Activated CD4-positive, alpha-beta T cell treated with anti-CD3 and anti-CD28 coated beads for 36 hours (primary cell): ENCODE measurements around the gene RASAL3. TPM values are rescaled to one million over a fixed set of nuclear protein-coding genes. Genes with fewer than 3 reads are reported as not detected.

Experiments
- ATAC-seq: fragments of 200-7000 bp; cut with Tn5 transposase; one replicate; pipeline ENCODE4 v1.10.0; 2021; ENCODE audit warnings: mild to moderate bottlenecking, moderate library complexity
- CTCF ChIA-PET: fragments of 350-600 bp; sonication (Branson Sonifier 250); formaldehyde crosslinking; loops from one replicate; lab custom pipeline; 2021; ENCODE audit warnings: antibody characterized with exemption; lab: Charles Lee
- POLR2A ChIA-PET: fragments of 350-600 bp; sonication (Branson Sonifier 250); formaldehyde crosslinking; loops from one replicate; lab custom pipeline; 2021; ENCODE audit warnings: antibody characterized with exemption, inconsistent platforms; lab: Charles Lee
- DNase-seq: peaks from one replicate; pipeline ENCODE4 v3.0.0-alpha.2; 2020
- H3K27ac Mint-ChIP-seq: one replicate; pipeline ENCODE4 v1.8.0; 2021; ENCODE audit warnings: mixed read lengths
- H3K27me3 Mint-ChIP-seq: one replicate; pipeline ENCODE4 v1.8.0; 2021; ENCODE audit warnings: mixed read lengths
- H3K36me3 Mint-ChIP-seq: one replicate; pipeline ENCODE4 v1.8.0; 2021; ENCODE audit warnings: low read depth, mixed read lengths
- H3K4me1 Mint-ChIP-seq: one replicate; pipeline ENCODE4 v1.8.0; 2021; ENCODE audit warnings: mixed read lengths
- H3K4me3 Mint-ChIP-seq: one replicate; pipeline ENCODE4 v1.8.0; 2021; ENCODE audit warnings: mild to moderate bottlenecking, moderate library complexity, mixed read lengths
- H3K9me3 Mint-ChIP-seq: one replicate; pipeline ENCODE4 v1.8.0; 2021; ENCODE audit warnings: low read depth, mixed read lengths
- intact Hi-C, 2 experiments: fragments of 100-400 bp; cut with DNase I in 1 of 2; cut with micrococcal nuclease in 1 of 2; formaldehyde crosslinking; loops; one replicate each; pipeline versions ENCODE4 v1.14.2 to v1.15.1; 2022 to 2024; cut with DNase I, micrococcal nuclease
- total RNA-seq, 2 experiments: library from RNA; stranded (reverse); gene quantifications; one replicate each; pipeline ENCODE4 v1.2.3, GENCODE V29; 2021

Gene RASAL3
- total RNA-seq, 2 experiments from 2014 or later = 80.7 to 97.7 TPM

DNA sequence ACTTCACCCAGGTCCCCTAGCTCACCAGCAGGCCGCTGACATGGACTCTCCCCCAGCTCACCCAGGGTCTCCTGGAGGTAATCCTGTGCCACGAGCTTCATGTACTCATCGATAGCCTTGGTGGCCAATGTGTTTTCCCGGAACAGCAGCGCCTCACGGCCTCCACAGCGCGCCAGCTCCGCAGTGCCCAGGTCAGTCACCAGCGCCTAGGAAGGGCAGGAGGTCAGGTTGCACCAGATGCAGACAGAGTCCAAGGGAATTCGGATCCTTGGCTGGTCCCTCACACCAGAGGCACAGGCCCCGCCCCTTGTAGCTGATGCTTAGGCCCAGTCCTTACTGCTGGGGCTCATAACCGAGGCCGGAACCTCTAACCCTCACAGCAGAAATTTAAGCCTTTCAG lies 7.9 kb downstream of the RASAL3 start:
- Mint-ChIP-seq H3K4me3 (no peak overlapping the region), H3K4me1 (peaks cover 6% of the 10 kb centered on the region), H3K27ac (no peak overlapping the region), H3K36me3 (peaks cover 66% of the 10 kb centered on the region), H3K9me3 (no peaks in the 10 kb centered on the region), H3K27me3 (no peaks in the 10 kb centered on the region)
- ChIA-PET CTCF (interaction anchor here (1.1 kb wide), 1 partner anchor 99 kb away, joined by 5 read pairs; no protein-coding TSS in a partner anchor), POLR2A (interaction anchor here (0.7 kb wide), 1 partner anchor 38 kb away, joined by 3 read pairs; the partner anchor contains the start of gene AKAP8L)
- intact Hi-C loops = no loop called here
- ATAC-seq (no peak), DNase-seq (no peak)

DNA sequence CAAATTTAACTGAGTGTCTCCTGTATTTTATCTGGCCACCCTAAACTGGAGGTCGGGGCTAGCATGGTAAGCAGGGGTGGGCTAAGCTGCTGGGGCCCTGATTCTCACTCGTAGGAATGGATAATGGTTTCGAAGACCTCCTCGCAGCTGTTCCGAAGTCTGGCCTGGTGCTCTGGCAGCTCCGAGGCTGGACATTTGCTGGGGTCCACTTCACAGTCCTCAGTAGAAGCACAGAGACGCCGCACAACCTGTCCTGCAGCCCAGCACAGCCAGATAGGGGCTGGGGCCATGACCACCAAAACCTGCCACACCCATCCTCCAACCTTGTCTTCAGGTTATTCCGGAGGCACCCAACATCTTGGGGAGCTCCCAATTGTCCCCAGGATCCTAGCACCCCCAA lies 8.3 kb downstream of the RASAL3 start:
- no peak overlapping the region for H3K27ac Mint-ChIP-seq
- POLR2A ChIA-PET = no interaction called here

DNA sequence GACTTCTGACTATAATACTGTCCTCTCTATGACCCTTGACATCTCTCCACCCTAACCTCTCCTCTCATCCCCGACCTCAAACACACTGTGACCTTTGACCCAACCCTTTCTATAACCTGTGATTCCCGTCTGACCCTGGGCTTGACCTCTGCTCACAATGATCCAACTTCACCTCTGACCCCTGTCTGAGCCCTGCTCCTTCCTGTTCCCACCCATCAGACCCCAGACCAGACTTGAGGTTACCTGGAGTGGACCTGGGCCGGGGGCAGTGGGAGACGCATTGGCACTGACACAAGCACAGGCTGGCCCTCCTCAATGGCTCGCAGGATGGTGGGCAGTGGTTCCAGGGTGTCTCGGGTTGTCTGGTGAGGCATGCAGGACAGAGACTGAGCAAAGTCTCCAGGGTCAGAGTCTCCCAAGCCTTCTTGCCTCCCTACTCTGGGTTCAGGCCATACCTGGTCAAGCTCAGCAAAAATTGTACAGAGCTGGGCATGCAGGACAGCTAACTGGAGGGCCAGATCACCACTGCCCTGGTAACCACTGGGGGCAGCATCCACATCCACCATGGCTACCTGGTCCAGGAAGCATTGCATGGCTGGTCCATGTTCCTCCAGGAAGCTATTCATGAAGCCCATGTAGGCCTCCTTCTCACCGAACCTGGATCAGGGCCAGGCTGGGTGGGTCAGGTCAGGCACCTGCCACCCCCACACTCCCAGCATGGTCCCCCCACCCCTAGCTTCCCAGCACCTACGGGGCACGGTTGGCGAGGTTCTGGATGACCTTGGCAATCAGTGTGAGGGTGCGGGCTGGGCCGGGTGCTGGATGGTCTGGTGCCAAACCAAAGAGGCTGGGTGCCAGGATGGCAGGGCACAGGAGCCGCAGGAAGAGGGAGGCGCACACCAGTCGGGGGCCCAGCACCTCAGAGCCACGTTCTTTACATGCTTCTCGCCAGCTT lies 10.2 kb downstream of the RASAL3 start:
- peaks cover 11% of the 10 kb centered on the region for H3K4me1 Mint-ChIP-seq
- H3K9me3 Mint-ChIP-seq = no peaks in the 10 kb centered on the region
- H3K4me3 Mint-ChIP-seq = no peak overlapping the region
- CTCF ChIA-PET = interaction anchor here (0.5 kb wide), 1 partner anchor 1047 kb away, joined by 3 read pairs; no protein-coding TSS in a partner anchor
- no peak overlapping the region for H3K27ac Mint-ChIP-seq
- H3K27me3 Mint-ChIP-seq = no peaks in the 10 kb centered on the region
- DNase-seq (no peak), ATAC-seq (no peak)
- POLR2A ChIA-PET = interaction anchor here (0.6 to 1.0 kb wide), 3 partner anchors 9 to 654 kb away, joined by 3 to 4 read pairs (median 3); no protein-coding TSS in a partner anchor
- H3K36me3 Mint-ChIP-seq = peaks cover 61% of the 10 kb centered on the region
- intact Hi-C loops = no loop called here

More for the DNA sequence above, 8.3 kb downstream of the RASAL3 start:
- peaks cover 68% of the 10 kb centered on the region for H3K36me3 Mint-ChIP-seq
- ATAC-seq (no peak), DNase-seq (no peak)
- CTCF ChIA-PET = interaction anchor here (1.1 kb wide), 1 partner anchor 100 kb away, joined by 5 read pairs; no protein-coding TSS in a partner anchor
- intact Hi-C loops = no loop called here
- no peak overlapping the region for H3K4me3 Mint-ChIP-seq
- no peaks in the 10 kb centered on the region for H3K9me3 Mint-ChIP-seq
- H3K27me3 Mint-ChIP-seq = no peaks in the 10 kb centered on the region
- peaks cover 8% of the 10 kb centered on the region for H3K4me1 Mint-ChIP-seq

DNA sequence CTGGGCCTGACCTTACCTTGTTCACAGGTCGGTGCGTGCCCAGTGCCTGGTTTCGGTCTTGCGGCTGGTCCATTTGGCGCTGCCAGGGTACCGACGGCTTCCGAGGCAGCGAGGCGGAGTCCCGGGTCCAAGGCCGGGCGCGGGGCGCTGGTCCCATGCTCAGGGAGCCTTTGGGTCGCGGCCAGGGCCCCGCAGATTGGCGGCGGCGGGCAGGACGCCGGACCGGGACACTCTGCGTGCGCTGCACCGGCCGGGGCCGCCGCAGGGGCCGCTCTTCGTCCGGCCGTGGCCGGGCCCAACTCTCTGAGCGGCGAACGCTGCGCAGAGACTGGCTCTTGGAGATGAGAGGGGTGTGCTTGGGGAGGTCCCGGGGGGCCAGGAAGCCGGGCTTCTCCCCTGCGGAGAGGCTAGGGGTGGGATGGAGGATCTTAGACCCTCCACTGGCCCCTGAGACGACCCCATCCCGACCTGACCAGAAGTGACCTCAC lies 11.2 kb downstream of the RASAL3 start:
- POLR2A ChIA-PET = interaction anchor here (0.6 to 1.0 kb wide), 2 partner anchors 10 to 103 kb away, joined by 3 to 4 read pairs; no protein-coding TSS in a partner anchor
- intact Hi-C loops = no loop called here
- H3K9me3 Mint-ChIP-seq = no peaks in the 10 kb centered on the region
- peaks cover 56% of the 10 kb centered on the region for H3K36me3 Mint-ChIP-seq
- H3K27me3 Mint-ChIP-seq = no peaks in the 10 kb centered on the region
- H3K4me1 Mint-ChIP-seq = peaks cover 17% of the 10 kb centered on the region
- CTCF ChIA-PET = no interaction called here
- H3K4me3 Mint-ChIP-seq = no peak overlapping the region
- no peak overlapping the region for H3K27ac Mint-ChIP-seq
- ATAC-seq (no peak), DNase-seq (no peak)

DNA sequence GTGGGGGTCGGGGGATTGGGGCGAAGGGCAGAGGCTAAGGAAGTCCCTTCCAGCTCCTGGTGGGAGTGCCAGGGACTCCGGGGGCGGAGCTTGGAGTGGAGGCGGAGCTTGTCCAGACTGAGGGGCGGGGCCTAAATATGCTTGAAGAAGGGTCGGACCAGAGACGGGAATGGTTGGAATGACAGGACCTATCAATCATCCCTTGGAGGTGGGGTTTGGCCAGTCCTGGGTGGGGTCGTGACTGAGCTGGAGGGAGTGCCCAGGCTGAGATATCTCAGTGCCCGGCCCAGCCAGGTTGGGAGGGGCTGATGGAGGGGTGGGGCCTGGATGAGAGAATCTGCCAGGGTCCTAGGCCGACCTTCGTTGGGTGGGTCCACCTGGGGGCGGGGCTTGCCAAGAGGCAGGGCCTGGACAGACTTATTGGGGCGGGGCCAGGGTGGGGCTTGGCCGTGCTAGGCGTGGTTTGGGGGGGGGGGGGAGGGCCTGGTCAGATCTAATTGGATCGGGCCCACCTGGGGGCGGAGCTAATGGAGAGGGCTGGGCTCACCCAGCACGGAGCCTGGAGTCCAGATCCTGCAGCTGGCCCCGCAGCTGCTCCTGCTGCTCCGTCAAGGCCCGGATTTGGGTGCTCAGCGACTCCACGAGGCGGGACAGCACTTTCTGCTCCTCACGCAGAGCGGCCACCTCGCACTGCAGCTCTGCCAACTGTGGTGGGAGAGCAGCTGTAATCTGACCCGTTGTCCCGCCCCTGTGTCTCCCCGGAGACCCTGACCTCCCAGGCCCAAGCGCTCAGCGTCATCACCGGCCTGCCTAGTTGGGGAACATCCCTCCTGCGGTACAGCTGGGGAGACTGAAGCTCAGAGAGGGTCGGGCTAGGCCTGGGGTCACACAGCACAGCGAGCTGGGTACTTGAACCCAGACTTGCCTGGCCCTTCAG lies 12.0 kb downstream of the RASAL3 start:
- intact Hi-C loops = no loop called here
- Mint-ChIP-seq H3K27ac (no peak overlapping the region), H3K36me3 (peaks cover 51% of the 10 kb centered on the region), H3K4me3 (no peak overlapping the region), H3K4me1 (peaks cover 17% of the 10 kb centered on the region), H3K27me3 (no peaks in the 10 kb centered on the region), H3K9me3 (no peaks in the 10 kb centered on the region)
- CTCF ChIA-PET = interaction anchor here (0.5 to 3.0 kb wide), 6 partner anchors 8 to 680 kb away, joined by 3 to 15 read pairs (median 3); partner anchors contain the start of gene AKAP8L
- ATAC-seq = no peak
- POLR2A ChIA-PET = interaction anchor here (0.5 to 0.7 kb wide), 2 partner anchors 8 to 11 kb away, joined by 3 to 5 read pairs; no protein-coding TSS in a partner anchor
- DNase-seq = peak; percentile 49

DNA sequence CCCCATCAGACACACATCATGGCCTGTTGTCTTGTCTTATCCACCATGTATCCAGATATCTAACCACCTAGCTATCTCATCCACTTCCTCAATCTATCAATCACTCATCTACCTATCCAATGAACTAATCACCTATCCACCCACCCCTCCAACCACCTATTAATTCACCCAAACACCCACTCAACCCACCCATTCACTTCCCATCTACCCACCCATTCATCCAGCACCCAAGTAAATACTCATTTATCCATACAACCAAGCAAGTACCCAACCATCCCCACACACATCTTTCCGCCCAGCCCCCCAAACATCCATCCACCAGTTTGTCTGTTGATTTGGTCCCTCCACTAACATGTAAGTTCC lies 13.8 kb downstream of the RASAL3 start:
- H3K27me3 Mint-ChIP-seq = no peaks in the 10 kb centered on the region
- H3K36me3 Mint-ChIP-seq = peaks cover 40% of the 10 kb centered on the region
- intact Hi-C loops = loop anchor here (1.0 kb wide), 2 partner anchors 13 to 31 kb away; no protein-coding TSS in a partner anchor
- peak overlapping the region; percentile 79 for H3K27ac Mint-ChIP-seq
- ChIA-PET CTCF (interaction anchor here (0.8 to 3.0 kb wide), 4 partner anchors 10 to 105 kb away, joined by 3 to 15 read pairs (median 6); partner anchors contain the start of gene AKAP8L), POLR2A (no interaction called here)
- no peak for ATAC-seq
- H3K4me1 Mint-ChIP-seq = peaks cover 17% of the 10 kb centered on the region
- H3K9me3 Mint-ChIP-seq = no peaks in the 10 kb centered on the region
- peak overlapping the region; percentile 48 for H3K4me3 Mint-ChIP-seq
- DNase-seq = no peak

DNA sequence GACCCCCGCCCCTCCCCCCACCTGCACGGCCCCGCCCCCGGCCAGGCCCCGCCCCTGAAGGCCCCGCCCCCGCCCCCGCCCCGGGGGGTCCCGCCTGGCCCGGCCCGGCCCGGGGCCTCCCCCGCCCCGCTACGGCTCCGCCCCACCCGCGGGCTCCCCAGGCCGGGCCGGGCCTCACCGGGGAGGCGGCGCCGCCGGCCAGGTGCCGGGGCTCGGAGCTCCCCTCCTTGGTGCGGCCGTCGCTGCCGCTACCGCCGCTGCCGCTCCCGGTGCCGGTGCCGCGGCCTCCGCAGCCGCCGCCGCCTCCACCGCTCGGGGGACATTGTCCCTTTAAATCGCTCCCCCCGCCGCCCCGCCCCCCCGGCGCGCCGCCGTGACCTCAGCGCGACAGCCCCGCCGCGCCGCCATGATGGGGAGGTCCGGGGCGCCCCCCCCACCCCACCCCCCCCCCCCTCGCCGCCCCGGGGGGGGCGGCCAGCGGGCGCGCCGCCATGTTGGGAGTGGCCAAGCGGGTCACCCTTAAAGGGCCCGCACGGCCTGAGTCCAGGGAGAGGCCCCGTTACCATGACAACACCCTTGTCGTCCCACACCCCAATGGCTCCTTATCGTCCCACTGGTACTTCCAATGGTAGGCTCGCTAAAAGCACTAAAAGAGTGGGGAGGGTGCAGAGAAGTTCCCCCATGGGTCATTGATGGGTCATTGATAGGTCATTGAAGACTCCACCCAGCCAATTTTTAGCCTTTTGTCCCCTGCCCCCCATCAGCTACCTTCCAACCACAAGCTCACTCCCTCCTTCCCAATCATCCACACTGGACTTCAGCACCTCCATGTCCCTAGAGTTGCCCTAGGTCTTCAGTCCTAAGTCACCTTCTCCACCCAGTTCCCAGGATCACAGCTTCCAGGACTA lies 14.5 kb downstream of the RASAL3 start, which contains the start of gene WIZ:
TSS of gene WIZ (minus strand) at position 337 of the 908 bp plus-strand sequence. CDS start 1,649 bp downstream, outside the sequence.
- Mint-ChIP-seq H3K4me3 (peak within 1 kb of the TSS; percentile 55), H3K36me3 (peaks cover 35% of the 10 kb centered on the region), H3K27me3 (no peaks in the 10 kb centered on the region), H3K4me1 (peaks cover 17% of the 10 kb centered on the region), H3K27ac (peak within 1 kb of the TSS; percentile 79), H3K9me3 (no peaks in the 10 kb centered on the region)
- ATAC-seq (peak; percentile 68), DNase-seq (peak; percentile 90)
- intact Hi-C loops = loop anchor here (1.0 kb wide), 3 partner anchors 13 to 31 kb away; no protein-coding TSS in a partner anchor
- ChIA-PET POLR2A (interaction anchor here (0.5 kb wide), 1 partner anchor 13 kb away, joined by 5 read pairs; no protein-coding TSS in a partner anchor), CTCF (interaction anchor here (0.8 to 3.0 kb wide), 4 partner anchors 10 to 105 kb away, joined by 3 to 15 read pairs (median 6); partner anchors contain the start of gene AKAP8L)

DNA sequence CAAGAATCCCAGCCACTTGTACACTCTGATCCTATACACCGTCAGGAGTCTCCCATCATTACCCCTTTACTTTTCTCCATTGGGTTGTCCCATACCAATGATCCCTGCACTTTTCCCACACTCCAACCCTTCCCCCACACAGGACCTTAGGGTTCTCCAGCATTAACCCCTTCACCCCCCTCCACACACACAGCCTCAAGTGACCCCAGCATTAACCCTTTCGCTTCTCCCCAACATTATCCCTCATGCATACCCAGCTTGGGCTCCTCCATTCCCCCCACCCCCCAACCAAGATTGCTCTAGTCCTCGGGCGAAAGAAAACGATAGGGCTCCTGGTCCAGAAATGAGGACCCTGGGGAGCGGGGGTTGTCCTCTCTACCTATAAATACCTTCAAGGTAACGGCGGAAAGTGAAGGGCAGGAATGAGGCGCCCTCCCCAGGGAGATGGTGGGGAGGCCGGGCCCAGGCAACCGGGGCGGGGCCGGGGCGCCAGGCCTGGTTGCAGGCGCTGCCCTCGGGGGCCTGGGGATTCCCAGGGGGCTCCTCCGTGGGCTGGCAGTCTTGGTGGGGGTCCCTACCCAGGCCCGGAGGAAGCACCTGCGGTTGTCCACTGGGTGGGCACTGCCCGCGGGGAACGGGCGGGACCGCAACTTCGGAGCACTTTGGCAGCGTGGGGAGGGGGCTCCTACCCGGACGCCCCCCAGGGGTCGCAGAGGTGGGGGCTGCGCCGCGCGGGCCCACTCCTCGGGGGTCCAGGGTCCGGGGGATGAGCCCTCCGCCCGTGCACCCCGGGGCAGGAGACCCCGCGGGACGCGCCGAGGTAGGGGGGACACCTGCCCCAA lies 15.3 kb downstream of the RASAL3 start:
- H3K27ac Mint-ChIP-seq = peak overlapping the region; percentile 21
- no peak for ATAC-seq
- no peak for DNase-seq
- H3K4me1 Mint-ChIP-seq = peaks cover 17% of the 10 kb centered on the region
- H3K36me3 Mint-ChIP-seq = peaks cover 28% of the 10 kb centered on the region
- peak overlapping the region; percentile 55 for H3K4me3 Mint-ChIP-seq
- POLR2A ChIA-PET = interaction anchor here (0.5 kb wide), 1 partner anchor 14 kb away, joined by 5 read pairs; no protein-coding TSS in a partner anchor
- CTCF ChIA-PET = no interaction called here
- H3K27me3 Mint-ChIP-seq = no peaks in the 10 kb centered on the region
- no peaks in the 10 kb centered on the region for H3K9me3 Mint-ChIP-seq
- intact Hi-C loops = loop anchor here in 1 of 2 experiments (1.0 kb wide), 1 partner anchor 17 kb away; no protein-coding TSS in a partner anchor
